Measurements from ENCODE around the gene SUDS3. TPM values are rescaled to one million over a fixed set of nuclear protein-coding genes. Genes with fewer than 3 reads are reported as not detected.

SUDS3 gene
- polyA plus RNA-seq, 1 experiment: 16.2 TPM

- no peak for TF ChIP-seq CTCF (IDR thresholded peaks at IDR 0.05; ENCODE audit: insufficient read depth, low read depth, low read length)
- POLR2A ChIA-PET: no interaction called here
- Histone ChIP-seq H3K4me3 (ENCODE audit: low read depth, low read length) (no peak overlapping the region), H3K27me3 (ENCODE audit: control insufficient read depth, insufficient read depth, low read length) (no peaks in the 10 kb centered on the region), H3K36me3 (ENCODE audit: control insufficient read depth, insufficient read depth, low read length) (peaks cover 4% of the 10 kb centered on the region)
- CTCF ChIA-PET: interaction anchor here (0.8 to 1.5 kb wide), 2 partner anchors 14 to 204 kb away, joined by 3 to 4 read pairs; no protein-coding TSS in a partner anchor
- no peak for DNase-seq (ENCODE audit: low read depth)
Measured at GRCh38 chr12:118418385-118419057, 42.2 kb downstream of the SUDS3 start.

GRCh38 chr12:118420673-118421072, 44.3 kb downstream of the SUDS3 start:
- no peak for TF ChIP-seq CTCF (IDR thresholded peaks at IDR 0.05; ENCODE audit: insufficient read depth, low read depth, low read length)
- Histone ChIP-seq H3K36me3 (ENCODE audit: control insufficient read depth, insufficient read depth, low read length) (no peaks in the 10 kb centered on the region), H3K27me3 (ENCODE audit: control insufficient read depth, insufficient read depth, low read length) (no peaks in the 10 kb centered on the region), H3K4me3 (ENCODE audit: low read depth, low read length) (no peak overlapping the region)
- ChIA-PET POLR2A (no interaction called here), CTCF (interaction anchor here (1.4 kb wide), 1 partner anchor 45 kb away, joined by 3 read pairs; no protein-coding TSS in a partner anchor)
- DNase-seq (ENCODE audit: low read depth): no peak

- ChIA-PET POLR2A (no interaction called here), CTCF (interaction anchor here (0.6 to 1.5 kb wide), 5 partner anchors 13 to 368 kb away, joined by 3 to 5 read pairs (median 3); partner anchors contain the start of gene SUDS3)
- Histone ChIP-seq H3K4me3 (ENCODE audit: low read depth, low read length) (no peak overlapping the region), H3K27me3 (ENCODE audit: control insufficient read depth, insufficient read depth, low read length) (no peaks in the 10 kb centered on the region), H3K36me3 (ENCODE audit: control insufficient read depth, insufficient read depth, low read length) (no peaks in the 10 kb centered on the region)
- DNase-seq (ENCODE audit: low read depth): no peak
- no peak for TF ChIP-seq CTCF (IDR thresholded peaks at IDR 0.05; ENCODE audit: insufficient read depth, low read depth, low read length)
Measured at GRCh38 chr12:118424884-118425283, 48.5 kb downstream of the SUDS3 start.

- Histone ChIP-seq H3K36me3 (ENCODE audit: control insufficient read depth, insufficient read depth, low read length) (no peaks in the 10 kb centered on the region), H3K27me3 (ENCODE audit: control insufficient read depth, insufficient read depth, low read length) (no peaks in the 10 kb centered on the region), H3K4me3 (ENCODE audit: low read depth, low read length) (no peak overlapping the region)
- ChIA-PET CTCF (interaction anchor here (1.0 to 1.5 kb wide), 3 partner anchors 21 to 49 kb away, joined by 3 to 5 read pairs (median 4); partner anchors contain the start of gene SUDS3), POLR2A (no interaction called here)
- TF ChIP-seq CTCF (IDR thresholded peaks at IDR 0.05; ENCODE audit: insufficient read depth, low read depth, low read length): no peak
- no peak for DNase-seq (ENCODE audit: low read depth)
Measured at GRCh38 chr12:118425364-118425763, 49.0 kb downstream of the SUDS3 start.

- TF ChIP-seq CTCF (IDR thresholded peaks at IDR 0.05; ENCODE audit: insufficient read depth, low read depth, low read length): no peak
- POLR2A ChIA-PET: no interaction called here
Measured at GRCh38 chr12:118427819-118428218, 51.5 kb downstream of the SUDS3 start.

More at GRCh38 chr12:118427819-118428218, 51.5 kb downstream of the SUDS3 start:
- DNase-seq (ENCODE audit: low read depth): no peak
- Histone ChIP-seq H3K4me3 (ENCODE audit: low read depth, low read length) (no peak overlapping the region), H3K27me3 (ENCODE audit: control insufficient read depth, insufficient read depth, low read length) (no peaks in the 10 kb centered on the region), H3K36me3 (ENCODE audit: control insufficient read depth, insufficient read depth, low read length) (no peaks in the 10 kb centered on the region)
- CTCF ChIA-PET: interaction anchor here (0.6 to 2.0 kb wide), 2 partner anchors 23 to 609 kb away, joined by 3 to 8 read pairs; no protein-coding TSS in a partner anchor
